NB4 (cell line): ENCODE data around the gene GOLGB1.

Experiments used
- CTCF ChIP-seq: IDR thresholded peaks from one replicate; pipeline ENCODE4 v1.5.1; 2012; ENCODE audit warnings: low read depth, low read length
- POLR2A ChIP-seq: IDR thresholded peaks from 2 replicates; pipeline ENCODE4 v1.6.1; 2011; ENCODE audit warnings: mild to moderate bottlenecking; ENCODE audit not compliant: insufficient read length; ENCODE audit errors: extremely low read depth

GRCh38 chr3:121681792-121682191 is 67.7 kb downstream of the GOLGB1 start:
- TF ChIP-seq POLR2A (no peak), CTCF (no peak)
